Right lobe of liver (tissue), 6 donors: ENCODE measurements around the gene PFKP. TPM values are rescaled to one million over a fixed set of nuclear protein-coding genes. Genes with fewer than 3 reads are reported as not detected.

ENCODE experiments used
- ATAC-seq, 4 donors: fragments of 200-7000 bp; cut with Tn5 transposase; one replicate each; pipeline ENCODE4 v1.9.1; 2020; ENCODE audit warnings: mild to moderate bottlenecking in 4 of 4, moderate library complexity in 4 of 4
- DNase-seq, 3 donors: peaks; one replicate each; pipeline ENCODE4 v3.0.0-alpha.2; 2020
- H3K27ac ChIP-seq, 3 donors: fragments of 200-600 bp; one replicate each; pipeline ENCODE4 v1.8.0; 2022
- H3K27me3 ChIP-seq, 2 donors: fragments of 200-600 bp; one replicate each; pipeline ENCODE4 v1.8.0; 2022
- H3K36me3 ChIP-seq, 4 donors: fragments of 200-600 bp; sonication (generic) in 1 of 4; one replicate each; pipeline versions ENCODE4 v1.5.1 to v1.8.0; 2017 to 2022; ENCODE audit warnings: control low read depth in 1 of 4
- H3K4me1 ChIP-seq, 4 donors: fragments of 200-600 bp; sonication (generic) in 1 of 4; one replicate each; pipeline versions ENCODE4 v1.5.1 to v1.8.0; 2017 to 2022; ENCODE audit warnings: control low read depth in 1 of 4
- H3K4me3 ChIP-seq, 3 donors: fragments of 200-600 bp; one replicate each; pipeline ENCODE4 v1.8.0; 2022
- H3K9me3 ChIP-seq, 4 donors: fragments of 200-600 bp; sonication (generic) in 1 of 4; one replicate each; pipeline versions ENCODE4 v1.5.1 to v1.8.0; 2017 to 2022; ENCODE audit warnings: control low read depth in 1 of 4
- POLR2A ChIP-seq: fragments of 450-650 bp; IDR thresholded peaks from one replicate; pipeline ENCODE4 v1.6.1; 2017; ENCODE audit warnings: antibody characterized with exemption, mild to moderate bottlenecking
- WGBS: methylation state at CpG from one replicate; pipeline ENCODE4 v1.1.6; 2018; ENCODE audit warnings: low coverage, low lambda C conversion rate; ENCODE audit not compliant: insufficient coverage; ENCODE audit errors: missing lambda C conversion rate; 5-methylcytosine and 5-hydroxymethylcytosine counted together
- intact Hi-C, 2 donors: fragments of 100-400 bp; cut with DNase I; formaldehyde crosslinking; loops; one replicate each; pipeline versions ENCODE4 v1.11.2 to v1.14.1; 2022
- total RNA-seq, 6 experiments: library from RNA; depleted of rRNA in 2 of 6; stranded (reverse); fragments of >200 nt in 2 of 6; fragmentation: NEBNext Ultra II Directional in 3 of 6; extraction: Animal tissue kit (Norgen Biotek cat#: 25700) in 3 of 6; gene quantifications; one replicate each; pipeline versions ENCODE4 v1.1.0 to v1.2.4, GENCODE V29; 2016 to 2023
- TF ChIP-seq, protein P1 (sequence below), 4 donors: fragments of 200-600 bp in 3 of 4; fragments of 450-650 bp in 1 of 4; IDR thresholded peaks; one replicate each; pipeline versions ENCODE4 v1.5.1 to v1.8.0; 2016 to 2022; ENCODE audit warnings: antibody characterized with exemption in 4 of 4, mild to moderate bottlenecking in 2 of 4
- donor health status: DM: no; HTN: yes; CAD: no.
- donor health status: DM: no; HTN: no; CAD: no.
- donor health status: DM: no; HTN: no; CAD: no.
- donor health status: DM: no; HTN: yes; CAD: no.
- donor health status: DM: no; HTN: yes; CAD: no.

PFKP gene
- total RNA-seq, 6 experiments from 2014 or later, result 0.66 to 24.1 (median 9.2) TPM

DNA sequence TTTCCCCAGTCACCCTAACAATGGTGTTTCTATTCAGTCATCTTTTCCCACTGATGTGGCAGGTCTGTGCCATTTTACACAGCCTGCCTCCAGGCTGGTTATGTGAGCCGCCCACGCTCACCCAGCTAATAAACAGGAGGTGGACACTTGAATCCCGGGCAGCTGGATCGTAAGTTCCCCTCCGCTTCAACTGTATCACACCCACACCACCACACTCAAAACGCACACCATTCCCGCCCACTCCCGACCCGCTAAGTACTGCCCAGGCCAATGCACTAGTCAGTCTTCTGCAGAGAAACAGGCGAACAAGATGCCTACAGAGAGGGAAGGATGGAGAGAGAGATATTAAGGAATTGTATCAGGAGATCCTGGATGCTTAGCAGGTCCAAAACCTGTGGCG is 38.9 kb upstream of the PFKP start:
- Histone ChIP-seq H3K9me3 (no peaks in the 10 kb centered on the region), H3K4me3 (no peak overlapping the region), H3K36me3 (no peaks in the 10 kb centered on the region), H3K4me1 (no peaks in the 10 kb centered on the region), H3K27me3 (no peaks in the 10 kb centered on the region), H3K27ac (no peak overlapping the region)
- intact Hi-C loops, result no loop called here
- no peak for DNase-seq
- ATAC-seq, result no peak
- WGBS, result 77% methylated on average over 7 of the region's 11 CpGs
- TF ChIP-seq POLR2A, result no peak
- TF ChIP-seq, protein P1, sequence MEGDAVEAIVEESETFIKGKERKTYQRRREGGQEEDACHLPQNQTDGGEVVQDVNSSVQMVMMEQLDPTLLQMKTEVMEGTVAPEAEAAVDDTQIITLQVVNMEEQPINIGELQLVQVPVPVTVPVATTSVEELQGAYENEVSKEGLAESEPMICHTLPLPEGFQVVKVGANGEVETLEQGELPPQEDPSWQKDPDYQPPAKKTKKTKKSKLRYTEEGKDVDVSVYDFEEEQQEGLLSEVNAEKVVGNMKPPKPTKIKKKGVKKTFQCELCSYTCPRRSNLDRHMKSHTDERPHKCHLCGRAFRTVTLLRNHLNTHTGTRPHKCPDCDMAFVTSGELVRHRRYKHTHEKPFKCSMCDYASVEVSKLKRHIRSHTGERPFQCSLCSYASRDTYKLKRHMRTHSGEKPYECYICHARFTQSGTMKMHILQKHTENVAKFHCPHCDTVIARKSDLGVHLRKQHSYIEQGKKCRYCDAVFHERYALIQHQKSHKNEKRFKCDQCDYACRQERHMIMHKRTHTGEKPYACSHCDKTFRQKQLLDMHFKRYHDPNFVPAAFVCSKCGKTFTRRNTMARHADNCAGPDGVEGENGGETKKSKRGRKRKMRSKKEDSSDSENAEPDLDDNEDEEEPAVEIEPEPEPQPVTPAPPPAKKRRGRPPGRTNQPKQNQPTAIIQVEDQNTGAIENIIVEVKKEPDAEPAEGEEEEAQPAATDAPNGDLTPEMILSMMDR (IDR thresholded peaks at IDR 0.05), result no peak

DNA sequence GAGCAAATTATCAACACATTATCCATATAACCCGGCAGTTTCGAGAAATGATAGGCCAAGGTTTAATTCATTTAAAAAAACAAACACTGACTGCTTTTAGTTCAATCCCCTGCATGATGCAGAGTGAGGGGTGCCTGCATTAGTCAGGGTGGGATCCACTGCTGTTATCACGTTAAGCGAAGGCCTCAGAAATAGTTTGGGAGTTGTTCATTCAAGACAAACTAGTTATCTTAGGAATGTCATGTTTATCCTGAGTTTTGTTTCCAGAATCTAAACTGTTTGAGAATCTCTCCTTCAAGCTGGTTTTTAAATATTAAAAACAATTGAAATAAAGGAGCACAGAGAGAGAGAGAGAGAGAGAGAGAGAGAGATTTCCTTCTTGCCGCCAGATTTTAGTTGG is 36.6 kb upstream of the PFKP start:
- Histone ChIP-seq H3K36me3 (no peaks in the 10 kb centered on the region), H3K27ac (no peak overlapping the region), H3K4me1 (no peaks in the 10 kb centered on the region), H3K27me3 (no peaks in the 10 kb centered on the region), H3K4me3 (no peak overlapping the region), H3K9me3 (no peaks in the 10 kb centered on the region)
- DNase-seq (no peak), ATAC-seq (no peak)
- WGBS, result 47% methylated on average over 5 of the region's 5 CpGs
- TF ChIP-seq POLR2A, result no peak
- TF ChIP-seq, protein P1 (IDR thresholded peaks at IDR 0.05), result no peak
- intact Hi-C loops, result no loop called here

DNA sequence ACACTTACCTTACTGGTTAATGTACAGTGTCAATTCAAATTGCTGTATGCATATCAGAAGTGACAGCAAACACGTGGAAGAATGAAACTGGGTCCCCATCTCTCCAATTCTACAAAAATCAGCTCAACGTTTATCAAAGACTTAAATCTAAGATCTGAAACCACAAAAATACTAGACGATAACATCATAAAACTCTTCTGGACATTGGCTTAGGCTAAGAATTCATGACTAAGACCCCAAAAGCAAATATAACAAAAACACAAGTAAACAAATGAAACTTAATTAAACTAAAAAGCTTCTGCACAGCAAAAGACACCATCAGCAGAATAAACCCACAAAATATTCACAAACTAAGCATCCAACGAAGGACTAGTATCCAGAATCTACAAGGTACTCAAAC is 35.9 kb upstream of the PFKP start:
- no peak overlapping the region for H3K4me3 ChIP-seq
- TF ChIP-seq, protein P1 (IDR thresholded peaks at IDR 0.05), result no peak
- TF ChIP-seq POLR2A, result no peak
- no peak for ATAC-seq
- 33% methylated on average over 4 of the region's 4 CpGs for WGBS
- no peaks in the 10 kb centered on the region for H3K4me1 ChIP-seq
- no peak overlapping the region for H3K27ac ChIP-seq
- no peak for DNase-seq
- no peaks in the 10 kb centered on the region for H3K27me3 ChIP-seq
- H3K9me3 ChIP-seq, result no peaks in the 10 kb centered on the region
- no peaks in the 10 kb centered on the region for H3K36me3 ChIP-seq
- intact Hi-C loops, result no loop called here

DNA sequence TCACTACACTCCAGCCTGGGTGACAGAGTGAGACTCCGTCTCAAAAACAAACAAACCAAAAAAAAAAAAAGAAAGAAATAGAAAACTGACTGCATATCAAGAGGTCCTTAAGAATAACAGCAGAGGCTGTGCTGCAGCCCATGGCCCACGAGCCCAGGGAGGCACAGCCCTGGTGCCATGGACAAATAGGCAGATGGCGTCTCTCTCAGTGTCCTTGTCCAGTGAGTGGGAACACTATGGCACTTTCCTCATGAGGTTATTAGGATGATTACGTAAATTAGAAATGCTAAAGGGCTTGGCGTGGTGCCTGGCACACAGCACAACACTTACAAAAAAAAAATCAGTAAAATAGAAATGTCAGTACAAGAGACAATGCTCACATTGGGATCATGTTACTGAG is 33.4 kb upstream of the PFKP start:
- WGBS, result 55% methylated on average over 4 of the region's 5 CpGs
- Histone ChIP-seq H3K4me3 (no peak overlapping the region), H3K27me3 (no peaks in the 10 kb centered on the region), H3K4me1 (no peaks in the 10 kb centered on the region), H3K27ac (no peak overlapping the region), H3K36me3 (no peaks in the 10 kb centered on the region), H3K9me3 (no peaks in the 10 kb centered on the region)
- no peak for DNase-seq
- no peak for ATAC-seq
- no peak for TF ChIP-seq POLR2A
- TF ChIP-seq, protein P1 (IDR thresholded peaks at IDR 0.05), result no peak
- intact Hi-C loops, result no loop called here

DNA sequence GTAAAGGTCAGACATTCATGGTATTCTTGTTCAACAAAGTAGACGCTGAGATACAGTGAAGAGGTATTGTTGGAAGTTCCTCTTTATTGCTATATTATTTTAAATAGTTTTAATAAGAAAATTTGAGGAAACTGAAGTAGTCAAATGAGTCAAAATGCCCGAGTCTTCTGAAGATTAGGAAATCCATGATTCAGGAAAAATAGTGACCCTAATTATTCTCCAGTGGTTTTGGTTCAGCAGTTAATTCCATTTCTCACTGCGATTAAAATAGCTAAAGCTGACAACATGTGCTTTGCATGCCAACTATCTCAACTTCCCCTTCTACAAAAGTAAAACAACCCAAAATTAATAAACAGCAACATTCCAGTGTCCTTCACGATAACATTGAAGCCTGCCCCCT is 32.7 kb upstream of the PFKP start:
- no peaks in the 10 kb centered on the region for H3K9me3 ChIP-seq
- ATAC-seq, result no peak
- no peaks in the 10 kb centered on the region for H3K4me1 ChIP-seq
- no peak overlapping the region for H3K4me3 ChIP-seq
- intact Hi-C loops, result no loop called here
- no peaks in the 10 kb centered on the region for H3K36me3 ChIP-seq
- no peaks in the 10 kb centered on the region for H3K27me3 ChIP-seq
- WGBS, result 30% methylated on average over 4 of the region's 4 CpGs
- H3K27ac ChIP-seq, result no peak overlapping the region
- TF ChIP-seq, protein P1 (IDR thresholded peaks at IDR 0.05), result no peak
- no peak for TF ChIP-seq POLR2A
- no peak for DNase-seq
